CD4-positive, alpha-beta T cell treated with Interleukin-10 for 1 hour (primary cell): ENCODE measurements around the gene CADPS2.

ENCODE experiments used
- DNase-seq: peaks from one replicate; pipeline ENCODE4 v3.0.0-alpha.2; 2020

Gene CADPS2

DNA sequence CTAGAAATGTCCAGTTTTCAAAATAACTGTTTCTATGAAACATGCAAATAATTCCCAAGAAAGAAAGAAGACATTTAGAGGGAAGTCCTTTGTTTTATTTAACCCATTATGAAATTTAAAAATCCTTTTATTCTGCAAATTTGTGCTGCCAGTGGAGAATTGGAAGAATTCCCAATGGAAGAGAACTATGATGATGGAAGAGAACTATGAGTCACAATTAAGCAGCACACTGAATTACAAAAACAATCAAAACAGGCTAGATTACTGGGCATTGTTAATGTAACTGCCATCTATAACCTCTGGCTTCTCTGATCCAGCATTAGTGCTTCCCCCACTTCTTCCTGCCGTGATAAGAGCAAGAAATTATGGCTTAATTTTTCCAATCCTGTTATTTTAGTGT is 455.6 kb downstream of the CADPS2 start:
- DNase-seq, result no peak

DNA sequence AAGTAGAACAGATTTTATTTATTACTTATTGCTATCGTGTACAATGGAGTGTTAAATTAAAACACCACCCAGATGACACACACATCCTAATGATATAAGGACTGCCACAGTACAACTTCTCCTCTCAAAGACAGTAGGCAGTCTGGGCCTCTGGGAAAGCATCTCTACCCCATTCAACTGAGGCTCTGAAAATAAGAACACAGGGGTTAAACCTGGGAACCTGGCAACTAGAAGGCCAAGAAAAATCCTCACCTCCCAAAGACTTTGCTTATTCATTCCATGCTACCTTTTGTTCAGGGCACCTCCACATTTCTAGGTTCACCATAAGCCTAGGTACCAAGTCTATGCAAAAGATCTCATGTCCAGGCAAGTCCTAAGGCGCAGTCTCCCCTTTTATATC is 456.3 kb downstream of the CADPS2 start:
- no peak for DNase-seq

DNA sequence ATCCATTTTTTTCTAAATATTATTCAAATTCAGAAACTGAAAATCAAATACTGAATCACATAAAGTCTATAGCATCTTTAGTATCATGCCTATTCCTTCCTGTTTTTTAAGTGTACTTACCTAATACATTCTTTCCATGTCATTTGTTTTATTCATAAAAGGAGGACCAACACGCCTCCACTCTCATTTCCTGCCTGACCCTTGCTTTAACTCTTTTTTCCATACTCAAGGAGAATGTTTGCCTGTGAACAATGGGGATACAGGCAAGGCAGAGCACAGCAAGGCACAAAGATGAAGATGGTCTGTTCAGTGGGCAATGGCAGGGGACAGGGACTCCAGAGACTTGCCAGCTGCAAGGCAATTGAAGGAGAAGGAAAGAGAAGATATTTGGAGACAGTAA is 460.5 kb downstream of the CADPS2 start:
- no peak for DNase-seq

DNA sequence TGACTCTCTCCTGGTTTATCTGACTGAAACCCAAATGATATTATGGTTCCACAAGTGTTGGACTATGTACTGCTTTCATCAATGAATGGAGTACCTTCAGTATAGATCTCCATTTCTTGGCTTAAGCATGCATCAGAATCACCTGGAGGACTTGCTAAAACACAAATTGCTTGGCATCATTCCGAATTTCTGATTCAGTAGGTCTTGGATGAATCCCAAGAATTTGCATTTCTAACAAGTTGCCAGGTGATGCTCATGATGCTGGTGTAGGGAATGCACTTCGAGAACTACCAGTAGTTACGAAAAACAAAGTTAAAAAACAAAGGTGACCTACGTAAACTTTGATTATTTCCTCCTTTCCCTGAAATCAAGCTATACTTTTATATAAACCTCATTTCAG is 462.7 kb downstream of the CADPS2 start:
- no peak for DNase-seq

DNA sequence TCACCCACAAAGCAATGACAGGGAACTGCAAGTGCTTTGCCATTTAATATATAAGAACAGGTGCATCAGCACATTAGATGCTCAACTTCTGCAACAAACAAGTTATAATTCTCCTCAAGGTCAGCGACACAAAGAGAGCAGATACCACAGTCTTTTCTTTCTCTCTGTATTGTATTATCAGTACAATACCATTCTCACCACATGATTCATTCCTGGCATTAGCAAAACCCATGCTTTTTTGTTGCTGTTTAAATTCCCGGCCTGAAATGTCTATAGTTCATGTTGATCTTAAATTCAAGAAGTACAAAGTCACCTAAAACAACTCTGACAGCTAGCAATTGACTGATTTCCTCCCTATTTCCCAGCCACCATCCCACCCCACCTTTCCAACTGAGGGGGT is 469.9 kb downstream of the CADPS2 start:
- DNase-seq, result no peak

DNA sequence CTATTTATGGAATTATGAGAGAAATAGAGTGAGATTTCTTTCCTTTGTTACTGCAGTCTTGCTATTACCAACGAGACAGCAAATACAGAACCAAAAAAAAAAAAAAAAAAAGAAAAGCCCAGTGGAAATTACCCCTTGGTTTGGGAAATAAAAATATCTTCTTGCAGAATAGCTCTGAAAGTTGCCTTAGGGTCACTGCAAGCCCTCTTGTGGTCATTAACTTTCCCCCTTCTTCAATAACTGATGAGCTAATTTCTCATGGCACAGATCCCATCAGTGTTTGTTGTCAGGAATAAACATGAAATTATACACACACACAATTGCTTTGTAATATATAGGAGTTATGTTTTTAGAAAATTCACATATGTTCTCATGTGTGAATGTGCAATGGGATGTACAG is 470.8 kb downstream of the CADPS2 start:
- no peak for DNase-seq

DNA sequence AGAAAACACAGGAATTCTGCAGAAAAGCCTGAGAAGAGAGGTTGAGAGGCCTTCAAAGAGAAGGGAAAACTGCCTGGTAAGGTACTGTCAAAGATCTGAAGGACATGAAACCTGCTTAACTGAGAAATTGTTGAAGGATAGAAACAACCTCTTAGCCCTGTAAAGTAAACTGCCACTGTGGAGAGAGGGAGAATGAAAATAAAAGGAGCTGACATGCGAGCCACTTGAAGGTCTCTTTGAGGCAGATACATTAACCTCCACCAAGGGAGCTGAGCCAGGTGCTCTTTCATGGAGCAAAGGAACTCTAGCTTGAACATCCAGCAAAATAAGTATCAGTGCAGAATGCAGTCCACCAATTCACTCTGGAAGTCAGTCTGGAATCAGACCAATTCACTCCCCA is 472.9 kb downstream of the CADPS2 start:
- DNase-seq, result no peak

DNA sequence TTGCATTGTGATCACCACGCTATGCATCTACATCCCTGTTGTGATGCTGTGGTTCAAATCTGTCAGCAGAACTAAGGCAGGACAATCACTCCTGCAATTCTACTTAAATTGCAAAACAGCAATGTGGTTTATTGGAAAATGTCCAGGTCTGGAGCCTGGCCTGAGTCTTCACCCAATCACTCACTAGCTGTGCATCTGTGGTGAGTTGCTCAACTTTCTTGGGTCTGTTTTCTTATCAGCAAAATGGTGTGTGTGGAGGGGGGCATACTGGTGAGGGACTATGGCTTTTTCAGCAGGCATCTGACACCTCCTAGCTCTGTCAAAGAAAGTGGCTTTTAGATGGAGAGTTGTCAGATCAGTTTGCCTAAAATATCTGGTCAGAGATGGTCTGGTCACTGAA is 473.4 kb downstream of the CADPS2 start:
- no peak for DNase-seq

DNA sequence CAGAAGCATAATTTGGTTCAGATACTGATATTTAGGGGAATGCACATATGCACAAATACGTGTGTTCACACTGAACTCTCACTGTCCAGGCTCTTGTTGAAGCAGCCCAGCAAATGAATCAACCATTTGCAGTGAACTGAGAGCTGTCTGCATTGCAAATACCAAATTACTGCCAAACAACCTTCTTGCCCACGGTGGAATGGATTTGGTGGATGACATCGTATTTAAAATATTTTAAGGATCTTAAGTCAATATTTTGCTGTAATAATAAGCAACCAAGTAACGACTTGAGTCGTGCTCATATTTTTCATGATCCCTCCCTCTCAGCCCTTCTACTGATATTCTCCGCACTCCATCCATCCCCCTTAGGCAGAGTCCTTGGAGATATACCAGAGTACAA is 473.8 kb downstream of the CADPS2 start:
- DNase-seq, result no peak

DNA sequence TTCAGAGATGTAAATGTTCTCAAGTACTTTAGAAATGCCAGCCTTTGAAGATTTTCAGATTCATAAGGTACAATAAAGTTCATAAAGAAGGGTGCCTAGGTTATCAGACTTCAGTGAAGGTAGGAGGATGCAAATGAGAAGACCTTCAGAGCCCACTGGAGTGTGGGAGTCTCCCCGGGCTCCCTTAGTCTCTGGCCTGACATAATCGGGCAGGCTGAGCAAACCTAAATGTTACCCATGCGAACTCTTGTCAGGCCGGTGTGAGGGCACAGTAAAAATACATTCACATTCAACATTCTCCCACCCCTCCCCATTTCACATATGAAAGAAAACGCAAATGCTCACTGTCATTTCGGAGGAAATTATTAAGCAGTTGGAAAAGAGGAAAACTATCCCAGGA is 479.1 kb downstream of the CADPS2 start:
- DNase-seq, result no peak

DNA sequence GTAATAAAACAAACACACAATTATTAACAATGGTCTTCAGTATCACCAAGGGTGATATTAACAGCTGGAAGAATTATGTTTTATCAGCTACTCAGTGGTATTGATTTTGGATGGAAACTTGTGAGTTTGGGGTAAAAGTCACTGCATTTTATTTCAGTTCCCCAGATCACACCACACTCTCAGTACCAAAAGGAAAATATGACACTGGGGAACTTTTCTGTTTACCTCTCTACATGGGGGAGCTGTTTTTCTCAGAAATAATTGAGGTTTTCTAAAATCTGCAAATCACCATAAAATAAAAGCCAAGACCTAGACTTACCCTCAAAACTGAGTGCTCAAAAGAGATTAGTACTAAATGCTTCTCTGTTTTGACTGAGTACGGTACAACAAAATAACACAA is 483.1 kb downstream of the CADPS2 start:
- DNase-seq, result no peak

DNA sequence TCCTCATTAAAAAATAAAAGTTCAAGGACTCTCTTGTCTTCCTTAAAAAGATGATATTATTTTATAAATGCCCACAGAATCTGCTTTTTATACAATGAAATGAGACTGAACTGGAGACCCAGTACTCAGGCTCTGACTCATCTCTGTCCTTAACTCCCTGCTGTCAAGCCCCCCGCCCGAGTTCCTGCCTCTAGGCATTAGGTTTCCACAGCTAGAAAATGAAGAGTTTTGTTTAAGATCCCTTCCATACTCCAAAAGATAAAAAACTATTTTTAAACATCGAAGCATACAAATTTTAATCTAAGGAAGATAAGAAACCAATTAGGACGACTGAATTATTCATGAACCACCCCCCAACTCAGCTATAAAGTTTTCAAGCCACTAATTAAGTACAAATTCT is 484.0 kb downstream of the CADPS2 start:
- DNase-seq, result no peak

DNA sequence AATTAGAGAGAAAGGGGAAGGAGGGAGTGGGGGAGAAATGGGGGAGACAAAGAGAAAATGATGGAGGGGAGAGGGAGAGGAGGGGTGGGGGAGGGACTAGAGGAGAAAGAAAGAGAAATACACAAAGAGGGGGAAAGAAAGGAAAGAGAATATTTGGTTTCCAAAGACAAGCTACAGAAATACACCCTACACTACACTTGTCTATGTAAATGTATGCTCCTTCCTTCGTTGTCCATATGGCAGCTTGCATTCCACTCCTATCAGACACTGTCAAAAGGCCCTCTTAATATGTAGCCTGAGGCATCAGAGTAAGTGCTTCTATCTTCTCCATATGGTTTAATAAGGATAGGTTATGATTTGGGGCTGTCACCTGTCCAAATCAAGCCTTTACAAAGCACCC is 488.9 kb downstream of the CADPS2 start:
- DNase-seq, result no peak

DNA sequence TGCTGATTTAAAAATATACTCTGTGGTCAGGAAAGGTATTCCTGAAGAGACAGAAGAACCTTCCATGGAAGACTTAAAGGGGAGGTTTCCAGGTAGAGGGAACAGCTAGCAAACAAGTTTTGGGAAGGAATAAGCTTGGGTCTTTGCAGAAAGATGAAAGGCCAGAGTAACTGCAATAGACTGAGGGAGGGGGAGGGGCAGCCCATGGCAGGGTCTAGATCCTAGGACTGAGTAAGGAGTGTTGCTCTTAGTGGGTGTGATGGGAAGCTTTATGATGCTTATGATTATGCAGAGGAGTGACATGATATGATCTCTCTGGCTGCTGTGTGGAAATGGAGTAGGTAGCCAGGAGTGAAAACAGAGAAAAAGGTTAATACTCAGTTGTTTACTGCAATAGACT is 491.7 kb downstream of the CADPS2 start:
- no peak for DNase-seq

DNA sequence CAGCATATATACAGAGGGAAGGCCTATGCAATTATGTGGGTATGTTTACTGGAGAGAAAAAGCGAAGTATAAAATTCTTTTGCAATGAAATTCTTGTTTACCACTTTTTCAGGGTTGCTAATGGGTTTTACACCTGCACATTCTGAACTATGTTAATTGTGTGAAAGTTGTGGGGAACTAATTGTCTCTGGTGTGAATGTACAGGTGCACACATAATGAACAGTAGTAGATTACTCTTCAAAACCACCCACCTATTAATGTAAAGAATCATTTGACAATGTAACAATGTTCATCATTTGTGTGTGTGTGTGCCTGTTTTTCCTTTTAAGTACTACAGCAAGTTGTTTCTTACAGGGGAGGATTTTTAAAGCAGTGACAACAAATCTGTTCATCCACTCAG is 501.7 kb downstream of the CADPS2 start:
- DNase-seq, result no peak

DNA sequence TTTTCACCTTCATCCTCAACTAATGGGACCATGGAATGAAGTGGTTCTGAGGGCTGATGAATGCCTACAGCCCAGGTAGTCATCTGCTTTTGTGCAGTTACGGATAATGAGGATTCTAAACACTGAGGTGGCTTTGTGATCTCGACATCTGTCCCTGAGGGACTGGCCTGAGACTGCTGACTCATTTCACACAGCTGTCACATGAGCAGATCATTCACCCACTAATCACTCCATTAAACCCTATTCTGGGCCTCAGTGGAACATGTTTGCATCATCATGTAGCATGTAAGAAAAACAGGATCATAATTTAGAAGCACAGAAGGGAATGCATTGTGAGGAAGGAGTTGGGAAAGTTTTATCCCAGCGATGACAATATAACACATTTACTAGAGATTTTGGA is 502.3 kb downstream of the CADPS2 start:
- no peak for DNase-seq

DNA sequence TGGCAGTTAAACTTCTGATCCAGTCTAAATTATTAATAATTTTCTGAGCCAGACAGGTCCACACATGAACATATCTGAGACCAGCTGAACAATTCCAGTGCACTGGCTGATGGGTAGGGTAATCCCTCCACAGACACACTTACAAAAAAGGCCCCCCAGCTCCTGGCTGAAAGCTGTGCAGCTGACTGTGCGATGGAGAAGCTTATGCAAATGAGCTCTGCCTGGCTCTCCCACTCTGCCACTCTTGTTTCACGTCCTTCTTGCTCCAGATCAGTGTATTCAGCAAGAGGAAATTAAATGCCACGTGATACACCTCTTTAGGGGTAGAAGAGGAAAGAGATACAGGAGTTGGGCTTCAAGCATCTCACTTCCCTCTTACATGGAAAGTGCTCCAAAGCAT is 505.3 kb downstream of the CADPS2 start:
- no peak for DNase-seq

DNA sequence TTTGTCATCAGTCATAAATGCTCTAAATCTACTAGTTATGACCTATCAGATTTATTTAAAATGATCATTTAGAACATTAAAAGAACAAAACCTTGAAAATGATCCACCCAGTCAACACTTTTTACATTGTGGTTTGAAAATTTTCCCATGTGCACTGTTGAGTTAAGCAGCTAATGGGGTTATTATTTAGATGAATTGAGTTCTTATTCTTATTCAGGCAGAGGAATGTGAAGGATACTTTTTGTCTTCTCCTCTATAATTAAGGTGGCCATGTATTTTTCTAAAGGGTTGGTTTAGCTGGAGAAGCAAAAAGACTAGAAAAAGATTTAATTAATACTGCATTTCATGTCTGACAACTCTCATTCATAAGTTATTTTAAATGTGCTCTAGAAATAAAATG is 506.8 kb downstream of the CADPS2 start:
- no peak for DNase-seq

DNA sequence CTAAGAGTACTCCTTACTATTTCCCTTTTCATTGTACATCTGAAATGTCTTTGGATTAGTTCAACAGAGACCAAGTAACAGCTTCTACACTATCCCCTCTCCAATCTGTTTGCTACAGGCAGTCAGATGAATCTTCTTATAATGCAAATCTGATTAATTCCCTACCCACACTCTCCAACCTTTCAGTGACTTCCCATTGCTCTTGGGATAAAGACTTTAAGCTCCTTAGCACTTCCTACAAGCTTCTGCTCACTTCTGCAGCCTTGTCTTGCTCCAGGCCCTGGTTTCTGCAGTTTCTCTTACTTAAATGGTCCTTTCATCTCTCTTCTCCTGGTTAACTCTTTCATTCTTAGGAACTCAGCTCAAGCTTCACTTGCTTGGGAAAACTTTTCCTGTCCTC is 516.5 kb downstream of the CADPS2 start:
- no peak for DNase-seq

DNA sequence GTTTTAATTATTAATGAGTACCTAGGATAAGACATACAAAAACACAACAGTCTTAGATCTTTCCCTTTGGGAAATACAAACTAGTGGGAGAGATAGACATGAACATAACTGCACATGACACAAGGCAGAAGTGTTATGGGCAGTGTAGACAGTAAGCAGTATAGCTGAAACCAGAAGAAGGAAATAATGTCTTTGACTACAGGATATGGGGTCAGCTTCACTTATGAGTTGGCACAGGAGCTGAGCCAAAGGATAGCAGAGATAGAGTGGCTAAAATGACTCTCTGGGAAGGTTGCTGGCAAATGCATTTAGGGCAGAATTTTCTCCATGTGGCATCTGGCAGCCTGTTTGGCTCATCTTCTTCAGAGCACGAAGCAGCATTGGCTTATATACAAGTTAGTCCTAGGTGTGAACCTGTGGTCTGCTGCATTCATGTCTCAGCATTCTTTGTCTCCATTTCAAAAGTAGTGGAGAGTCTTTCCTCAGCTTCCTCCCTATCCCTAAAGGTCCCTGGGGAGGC is 521.4 kb downstream of the CADPS2 start:
- DNase-seq, result no peak

DNA sequence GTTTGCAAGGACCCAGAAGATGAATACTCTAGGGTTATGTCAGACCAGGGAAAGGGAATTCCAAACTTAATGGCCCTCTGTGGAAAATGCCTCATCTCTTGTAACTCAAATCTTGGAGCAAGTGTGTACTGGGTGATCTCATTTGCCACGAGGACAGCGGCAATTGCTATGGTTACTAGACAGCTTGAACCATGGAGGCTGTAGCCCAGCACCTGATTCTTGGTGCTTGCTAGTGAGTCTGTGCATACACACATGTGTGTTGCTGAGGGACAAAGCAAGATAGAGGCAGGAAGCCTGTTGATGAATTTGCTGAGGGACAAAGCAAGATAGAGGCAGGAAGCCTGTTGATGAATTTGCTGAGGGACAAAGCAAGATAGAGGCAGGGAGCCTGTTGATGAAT is 523.1 kb downstream of the CADPS2 start:
- no peak for DNase-seq

DNA sequence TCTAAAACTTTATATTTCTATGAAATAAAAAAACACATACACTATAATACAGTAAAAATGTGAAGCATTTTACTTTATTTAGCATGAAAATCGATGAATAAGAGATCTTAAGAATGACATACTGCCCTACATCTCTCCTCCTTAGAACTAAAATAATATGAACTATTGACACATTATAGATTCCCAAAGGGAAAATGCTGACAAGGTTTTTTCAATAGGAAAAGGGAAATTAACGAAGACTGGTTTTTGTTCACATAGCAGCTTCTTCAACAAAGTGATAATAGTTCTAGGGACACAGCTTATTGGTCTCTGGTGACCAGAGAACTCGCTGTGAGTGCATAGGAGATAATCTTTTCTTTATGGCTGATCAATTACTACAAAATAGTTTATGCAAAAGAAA is 523.8 kb downstream of the CADPS2 start:
- no peak for DNase-seq

DNA sequence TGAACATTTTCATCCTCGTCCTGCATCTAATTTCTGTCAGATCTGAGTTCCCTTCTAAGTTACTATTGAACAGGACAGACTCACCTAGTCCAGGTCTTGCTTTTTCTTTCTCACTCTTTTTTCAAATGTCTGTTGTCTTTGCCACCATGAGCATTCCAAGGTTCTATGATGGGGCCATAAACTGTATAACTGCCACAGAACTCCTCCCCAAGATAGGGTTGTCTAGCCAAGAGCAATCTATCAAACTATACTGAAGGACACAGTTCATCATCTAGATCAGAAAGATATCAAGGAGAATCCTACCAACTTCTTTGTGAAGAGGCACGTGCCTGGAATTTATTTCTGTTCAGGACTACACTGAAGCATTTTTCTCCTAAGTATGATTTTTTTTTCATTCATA is 531.6 kb downstream of the CADPS2 start:
- no peak for DNase-seq

DNA sequence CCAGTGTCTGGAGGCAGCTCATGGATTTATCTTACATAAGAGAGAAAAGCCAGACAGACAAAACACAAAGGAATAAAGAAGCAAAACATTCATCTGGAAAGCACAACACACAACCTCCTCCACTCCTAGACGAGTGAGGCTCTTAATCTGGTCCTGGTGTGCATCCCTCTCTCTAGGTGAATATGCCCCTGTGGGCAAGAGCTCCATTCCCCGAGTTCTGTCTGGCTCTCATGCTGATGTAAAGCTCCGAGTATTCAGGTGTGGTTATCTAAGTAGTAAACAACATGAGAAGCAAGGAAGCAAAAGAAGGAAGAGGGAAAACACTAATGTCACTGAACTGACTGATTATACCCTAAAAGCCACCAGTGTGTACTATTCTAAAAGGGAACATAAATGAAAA is 533.8 kb downstream of the CADPS2 start:
- DNase-seq, result no peak

DNA sequence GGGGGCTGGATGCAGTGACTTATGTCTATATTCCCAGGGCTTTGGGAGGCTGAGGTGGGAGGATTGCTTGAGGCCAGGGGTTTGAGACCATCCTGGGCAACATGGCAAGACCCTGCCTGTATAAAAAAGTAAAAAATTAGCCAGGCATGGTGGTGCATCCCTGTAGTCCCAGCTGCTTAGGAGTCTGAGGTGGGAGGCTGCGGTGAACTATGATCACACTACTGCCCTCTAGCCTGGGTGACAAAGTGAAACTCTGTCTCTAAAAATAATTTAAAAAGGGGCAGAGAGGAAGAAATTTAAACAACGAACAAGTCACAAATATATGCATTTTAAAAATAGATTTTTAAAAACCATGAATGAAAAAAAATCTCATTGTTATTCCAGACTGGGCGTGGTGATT is 535.6 kb downstream of the CADPS2 start:
- no peak for DNase-seq

DNA sequence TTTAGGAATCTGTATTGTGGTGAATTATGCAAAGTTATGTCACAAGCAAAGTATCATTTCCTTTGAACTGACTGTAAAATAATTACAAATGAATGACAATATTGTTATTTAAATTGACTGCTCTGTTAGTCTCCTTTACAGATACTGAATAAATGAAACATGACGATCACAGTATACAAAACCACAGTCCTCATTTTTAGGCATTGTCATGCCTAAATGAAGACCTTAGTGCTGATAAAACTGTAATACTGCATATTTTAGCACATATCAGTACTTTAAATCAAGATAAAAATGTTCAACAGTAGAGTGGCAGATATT is 542.0 kb downstream of the CADPS2 start:
- no peak for DNase-seq
